Suprapubic skin (tissue), 4 donors: ENCODE results near the gene RGS17.
"Not testable (repeated sequence)": the region's sequence is repeated elsewhere in the genome, so short reads cannot be mapped to it uniquely, and the experiment has no call there.

Source experiments
- CTCF ChIP-seq, 2 donors: fragments of 200-600 bp in 1 of 2; fragments of 450-650 bp in 1 of 2; sonication (generic) in 1 of 2; IDR thresholded peaks; one replicate each; pipeline ENCODE4 v1.5.1; 2016 to 2019; ENCODE audit warnings: antibody characterized with exemption in 2 of 2, mild to moderate bottlenecking in 1 of 2, moderate library complexity in 1 of 2
- EP300 ChIP-seq: sonication (generic); formaldehyde crosslinking; IDR thresholded peaks from one replicate; pipeline ENCODE4 v1.6.1; 2017; ENCODE audit warnings: antibody characterized with exemption
- POLR2A ChIP-seq, 2 donors: fragments of 450-650 bp; IDR thresholded peaks; one replicate each; pipeline ENCODE4 v1.6.1; 2017; ENCODE audit warnings: antibody characterized with exemption in 2 of 2, mild to moderate bottlenecking in 2 of 2, moderate library complexity in 2 of 2
- POLR2AphosphoS5 ChIP-seq, 3 donors: sonication (generic); formaldehyde crosslinking; IDR thresholded peaks; one replicate each; pipeline ENCODE4 v1.6.1; 2017; ENCODE audit warnings: antibody characterized with exemption in 3 of 3

- TF ChIP-seq CTCF (IDR thresholded peaks at IDR 0.05); POLR2AphosphoS5 (IDR thresholded peaks at IDR 0.05); POLR2A (IDR thresholded peaks at IDR 0.05); EP300: not testable (repeated sequence)
Observed at GRCh38 chr6:152985300-152985699, 145.8 kb downstream of the RGS17 start.
